K562 (cell line): Measurements from ENCODE around the gene COL1A2.

ENCODE experiments used
- BHLHE40 ChIP-seq: IDR thresholded peaks from 2 replicates; pipeline ENCODE4 v1.6.1; 2011; ENCODE audit warnings: low read length, improper control_type of control experiment
- CTCF ChIP-seq, 3 experiments: IDR thresholded peaks in 2 of 3; conservative IDR thresholded peaks in 1 of 3; 2 replicates each; pipeline ENCODE4 v1.5.1; 2011 to 2012; ENCODE audit warnings: low read length in 3 of 3, mild to moderate bottlenecking in 3 of 3, control low read depth in 2 of 3, improper control_type of control experiment in 1 of 3, inconsistent platforms in 1 of 3, low read depth in 1 of 3, mixed read lengths in 1 of 3, moderate library complexity in 1 of 3; ENCODE audit not compliant: insufficient read depth in 2 of 3
- GABPA ChIP-seq: fragments of 200-800 bp; sonication (Bioruptor generic); conservative IDR thresholded peaks from 2 replicates; pipeline ENCODE4 v1.6.1; 2016; ENCODE audit warnings: low read depth, missing genetic modification characterization, missing compliant biosample characterization
- MAX ChIP-seq: sonication (generic); formaldehyde crosslinking; IDR thresholded peaks from 2 replicates; pipeline ENCODE4 v1.9.0; 2022; ENCODE audit warnings: mild to moderate bottlenecking, missing genetic modification reagents
- POLR2AphosphoS2 ChIP-seq: IDR thresholded peaks from 2 replicates; pipeline ENCODE4 v1.6.1; 2012; ENCODE audit warnings: low read length, improper control_type of control experiment
- SMAD1 ChIP-seq: fragments of 150-350 bp; IDR thresholded peaks from 2 replicates; pipeline ENCODE4 v1.6.1; 2014; ENCODE audit warnings: low read length, low read depth; ENCODE audit not compliant: partially characterized antibody
- SREBF1 ChIP-seq: fragments of 150-350 bp; IDR thresholded peaks from 2 replicates; pipeline ENCODE4 v1.6.1; 2014; ENCODE audit warnings: antibody characterized with exemption, low read depth, low read length, borderline replicate concordance
- TAF1 ChIP-seq: IDR thresholded peaks from 2 replicates; pipeline ENCODE4 v1.6.1; 2011; ENCODE audit warnings: mild to moderate bottlenecking, low read length, moderate library complexity; ENCODE audit not compliant: insufficient read depth, control insufficient read depth, severe bottlenecking; ENCODE audit errors: extremely low read depth
- TCF7 ChIP-seq: sonication (generic); IDR thresholded peaks from 2 replicates; pipeline ENCODE4 v1.6.1; 2016; ENCODE audit warnings: antibody characterized with exemption, borderline replicate concordance
- TRIM28 ChIP-seq: fragments of 450-650 bp; IDR thresholded peaks from 2 replicates; pipeline ENCODE4 v1.6.1; 2017
- ZBTB1 ChIP-seq: sonication (generic); formaldehyde crosslinking; IDR thresholded peaks from 2 replicates; pipeline ENCODE4 v1.8.1; 2023; ENCODE audit warnings: missing genetic modification reagents, low read depth, mild to moderate bottlenecking, borderline replicate concordance
- ZNF24 ChIP-seq: fragments of 450-650 bp; IDR thresholded peaks from 2 replicates; pipeline ENCODE4 v1.6.1; 2016
- ZNF644 ChIP-seq: fragments of 200-800 bp; sonication (Bioruptor generic); IDR thresholded peaks from 2 replicates; pipeline ENCODE4 v1.6.1; 2016; ENCODE audit warnings: low read depth, missing genetic modification characterization, missing compliant biosample characterization

GRCh38 chr7:94378356-94378755, 16.3 kb upstream of the COL1A2 start:
- TF ChIP-seq GABPA (no peak), ZNF24 (no peak), TCF7 (no peak), BHLHE40 (no peak), CTCF (IDR thresholded peaks at IDR 0.05 in 2 of 3, conservative IDR thresholded peaks at IDR 0.05 in 1 of 3; ENCODE audit: insufficient read depth in 2 of 3, low read depth in 1 of 3, low read length in 3 of 3) (no peak), ZNF644 (tag) (no peak), MAX (CRISPR knock-in tag) (no peak), SREBF1 (no peak), SMAD1 (no peak), POLR2AphosphoS2 (no peak), ZBTB1 (CRISPR knock-in tag) (no peak), TRIM28 (no peak), TAF1 (no peak)
